HEK293 (cell line): ENCODE data around the gene HTR3B.

ENCODE experiments used
- BCL11A ChIP-seq: fragments of 450-650 bp; formaldehyde crosslinking; IDR thresholded peaks from 2 replicates; pipeline ENCODE4 v1.5.1; 2016; ENCODE audit warnings: low read depth, missing biosample characterization, missing genetic modification characterization
- HOXD13 ChIP-seq: sonication (generic); formaldehyde crosslinking; IDR thresholded peaks from 2 replicates; pipeline ENCODE4 v1.8.0; 2022; ENCODE audit warnings: missing genetic modification reagents, borderline replicate concordance
- KLF10 ChIP-seq: fragments of 450-650 bp; IDR thresholded peaks from 2 replicates; pipeline ENCODE4 v1.5.1; 2018; ENCODE audit warnings: missing biosample characterization, mild to moderate bottlenecking, missing genetic modification characterization
- KLF7 ChIP-seq: fragments of 450-650 bp; formaldehyde crosslinking; IDR thresholded peaks from 2 replicates; pipeline ENCODE4 v1.5.1; 2016; ENCODE audit warnings: missing biosample characterization, missing genetic modification characterization, borderline replicate concordance
- KLF9 ChIP-seq: fragments of 450-650 bp; formaldehyde crosslinking; IDR thresholded peaks from 2 replicates; pipeline ENCODE4 v1.5.1; 2016; ENCODE audit warnings: missing biosample characterization, missing genetic modification characterization, low read depth
- ZFHX2 ChIP-seq: fragments of 450-650 bp; formaldehyde crosslinking; conservative IDR thresholded peaks from 2 replicates; pipeline ENCODE4 v1.5.1; 2016; ENCODE audit warnings: missing biosample characterization, missing genetic modification characterization
- ZIC2 ChIP-seq: fragments of 450-650 bp; formaldehyde crosslinking; IDR thresholded peaks from 2 replicates; pipeline ENCODE4 v1.5.1; 2016; ENCODE audit warnings: missing biosample characterization, missing genetic modification characterization
- ZNF10 ChIP-seq: fragments of 450-650 bp; formaldehyde crosslinking; IDR thresholded peaks from 2 replicates; pipeline ENCODE4 v1.5.1; 2017; ENCODE audit warnings: missing biosample characterization, missing genetic modification characterization
- ZNF138 ChIP-seq: fragments of 450-650 bp; formaldehyde crosslinking; IDR thresholded peaks from 2 replicates; pipeline ENCODE4 v1.5.1; 2016; ENCODE audit warnings: missing biosample characterization, missing genetic modification characterization, borderline replicate concordance
- ZNF184 ChIP-seq: fragments of 450-650 bp; IDR thresholded peaks from 2 replicates; pipeline ENCODE4 v1.5.1; 2018; ENCODE audit warnings: missing biosample characterization, mild to moderate bottlenecking, missing genetic modification characterization
- ZNF2 ChIP-seq: fragments of 450-650 bp; formaldehyde crosslinking; IDR thresholded peaks from 2 replicates; pipeline ENCODE4 v1.5.1; 2016; ENCODE audit warnings: missing biosample characterization, missing genetic modification characterization
- ZNF202 ChIP-seq: fragments of 450-650 bp; formaldehyde crosslinking; IDR thresholded peaks from 2 replicates; pipeline ENCODE4 v1.5.1; 2016; ENCODE audit warnings: missing biosample characterization, missing genetic modification characterization, borderline replicate concordance
- ZNF211 ChIP-seq: fragments of 450-650 bp; formaldehyde crosslinking; IDR thresholded peaks from 2 replicates; pipeline ENCODE4 v1.5.1; 2016; ENCODE audit warnings: low read depth, missing biosample characterization, missing genetic modification characterization
- ZNF223 ChIP-seq: fragments of 450-650 bp; formaldehyde crosslinking; IDR thresholded peaks from 2 replicates; pipeline ENCODE4 v1.5.1; 2016; ENCODE audit warnings: missing biosample characterization, missing genetic modification characterization
- ZNF23 ChIP-seq: fragments of 450-650 bp; formaldehyde crosslinking; IDR thresholded peaks from 2 replicates; pipeline ENCODE4 v1.5.1; 2016; ENCODE audit warnings: missing biosample characterization, missing genetic modification characterization, borderline replicate concordance
- ZNF266 ChIP-seq: fragments of 450-650 bp; formaldehyde crosslinking; IDR thresholded peaks from 2 replicates; pipeline ENCODE4 v1.5.1; 2016; ENCODE audit warnings: missing biosample characterization, missing genetic modification characterization, low read depth
- ZNF302 ChIP-seq: fragments of 450-650 bp; formaldehyde crosslinking; IDR thresholded peaks from 2 replicates; pipeline ENCODE4 v1.5.1; 2016; ENCODE audit warnings: missing biosample characterization, missing genetic modification characterization, low read depth
- ZNF311 ChIP-seq: fragments of 450-650 bp; formaldehyde crosslinking; IDR thresholded peaks from 2 replicates; pipeline ENCODE4 v1.5.1; 2017; ENCODE audit warnings: missing biosample characterization, missing genetic modification characterization, borderline replicate concordance
- ZNF426 ChIP-seq: fragments of 450-650 bp; formaldehyde crosslinking; IDR thresholded peaks from 2 replicates; pipeline ENCODE4 v1.5.1; 2017; ENCODE audit warnings: missing biosample characterization, missing genetic modification characterization, mild to moderate bottlenecking, inconsistent platforms, moderate library complexity
- ZNF48 ChIP-seq: fragments of 450-650 bp; formaldehyde crosslinking; IDR thresholded peaks from 2 replicates; pipeline ENCODE4 v1.5.1; 2016; ENCODE audit warnings: missing biosample characterization, missing genetic modification characterization
- ZNF530 ChIP-seq: fragments of 450-650 bp; formaldehyde crosslinking; IDR thresholded peaks from 2 replicates; pipeline ENCODE4 v1.5.1; 2016; ENCODE audit warnings: low read depth, missing biosample characterization, missing genetic modification characterization
- ZNF548 ChIP-seq: fragments of 450-650 bp; formaldehyde crosslinking; IDR thresholded peaks from 2 replicates; pipeline ENCODE4 v1.5.1; 2016; ENCODE audit warnings: missing biosample characterization, missing genetic modification characterization
- ZNF571 ChIP-seq: fragments of 450-650 bp; formaldehyde crosslinking; IDR thresholded peaks from 2 replicates; pipeline ENCODE4 v1.5.0; 2017; ENCODE audit warnings: missing biosample characterization, missing genetic modification characterization
- ZNF585B ChIP-seq: fragments of 450-650 bp; formaldehyde crosslinking; IDR thresholded peaks from 2 replicates; pipeline ENCODE4 v1.5.1; 2016; ENCODE audit warnings: missing biosample characterization, missing genetic modification characterization
- ZNF660 ChIP-seq: fragments of 450-650 bp; IDR thresholded peaks from 2 replicates; pipeline ENCODE4 v1.5.1; 2018; ENCODE audit warnings: missing biosample characterization, mild to moderate bottlenecking, missing genetic modification characterization
- ZNF707 ChIP-seq: fragments of 450-650 bp; formaldehyde crosslinking; IDR thresholded peaks from 2 replicates; pipeline ENCODE4 v1.5.1; 2016; ENCODE audit warnings: missing biosample characterization, missing genetic modification characterization
- ZNF777 ChIP-seq: fragments of 450-650 bp; formaldehyde crosslinking; IDR thresholded peaks from 2 replicates; pipeline ENCODE4 v1.5.1; 2017; ENCODE audit warnings: missing biosample characterization, missing genetic modification characterization, borderline replicate concordance
- TF ChIP-seq, protein P1 (sequence below): IDR thresholded peaks from 2 replicates; pipeline ENCODE4 v1.6.1; 2011; ENCODE audit warnings: mild to moderate bottlenecking, low read depth, low read length, borderline replicate concordance
- TF ChIP-seq, protein P2 (sequence below): fragments of 450-650 bp; formaldehyde crosslinking; IDR thresholded peaks from 2 replicates; pipeline ENCODE4 v1.5.1; 2016; ENCODE audit warnings: missing biosample characterization, missing genetic modification characterization
- TF ChIP-seq, protein P3 (sequence below): fragments of 450-650 bp; formaldehyde crosslinking; IDR thresholded peaks from 2 replicates; pipeline ENCODE4 v1.5.1; 2016; ENCODE audit warnings: missing biosample characterization, missing genetic modification characterization
- TF ChIP-seq, protein P4 (sequence below): fragments of 450-650 bp; formaldehyde crosslinking; IDR thresholded peaks from 2 replicates; pipeline ENCODE4 v1.5.1; 2016; ENCODE audit warnings: missing biosample characterization, missing genetic modification characterization
- TF ChIP-seq, protein P5 (sequence below): fragments of 450-650 bp; formaldehyde crosslinking; IDR thresholded peaks from 2 replicates; pipeline ENCODE4 v1.5.1; 2016; ENCODE audit warnings: missing biosample characterization, missing genetic modification characterization
- TF ChIP-seq, protein P6 (sequence below): fragments of 450-650 bp; formaldehyde crosslinking; IDR thresholded peaks from 2 replicates; pipeline ENCODE4 v1.5.1; 2016; ENCODE audit warnings: missing biosample characterization, missing genetic modification characterization

The HTR3B gene

DNA sequence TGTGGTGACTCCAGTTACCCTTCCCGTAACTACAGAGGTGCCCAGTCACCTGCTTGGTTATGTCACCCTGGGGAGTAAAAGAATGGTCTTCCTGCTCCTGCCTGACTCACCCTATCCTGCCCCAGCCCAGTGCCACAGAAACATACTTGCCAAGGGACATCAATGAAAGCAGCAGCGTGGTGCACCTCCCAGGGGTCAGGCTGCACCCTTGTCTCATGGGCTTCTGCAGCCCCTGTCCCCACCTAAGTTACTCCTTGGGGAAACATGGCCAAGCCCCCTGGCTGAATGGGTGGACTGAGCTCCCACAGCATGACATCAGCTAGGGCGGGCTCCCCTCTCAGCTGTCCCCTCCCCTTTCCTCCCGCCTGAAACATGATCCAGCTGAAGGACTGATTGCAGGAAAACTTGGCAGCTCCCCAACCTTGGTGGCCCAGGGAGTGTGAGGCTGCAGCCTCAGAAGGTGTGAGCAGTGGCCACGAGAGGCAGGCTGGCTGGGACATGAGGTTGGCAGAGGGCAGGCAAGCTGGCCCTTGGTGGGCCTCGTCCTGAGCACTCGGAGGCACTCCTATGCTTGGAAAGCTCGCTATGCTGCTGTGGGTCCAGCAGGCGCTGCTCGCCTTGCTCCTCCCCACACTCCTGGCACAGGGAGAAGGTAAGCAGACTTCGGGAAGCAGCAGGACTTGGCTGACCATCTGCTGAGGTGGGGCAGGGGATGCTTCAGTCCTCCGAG is 70.3 kb downstream of the HTR3B start, which contains the start of gene HTR3A (continued):
- TF ChIP-seq, protein P1, sequence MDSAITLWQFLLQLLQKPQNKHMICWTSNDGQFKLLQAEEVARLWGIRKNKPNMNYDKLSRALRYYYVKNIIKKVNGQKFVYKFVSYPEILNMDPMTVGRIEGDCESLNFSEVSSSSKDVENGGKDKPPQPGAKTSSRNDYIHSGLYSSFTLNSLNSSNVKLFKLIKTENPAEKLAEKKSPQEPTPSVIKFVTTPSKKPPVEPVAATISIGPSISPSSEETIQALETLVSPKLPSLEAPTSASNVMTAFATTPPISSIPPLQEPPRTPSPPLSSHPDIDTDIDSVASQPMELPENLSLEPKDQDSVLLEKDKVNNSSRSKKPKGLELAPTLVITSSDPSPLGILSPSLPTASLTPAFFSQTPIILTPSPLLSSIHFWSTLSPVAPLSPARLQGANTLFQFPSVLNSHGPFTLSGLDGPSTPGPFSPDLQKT = no peak
- TF ChIP-seq, protein P2, sequence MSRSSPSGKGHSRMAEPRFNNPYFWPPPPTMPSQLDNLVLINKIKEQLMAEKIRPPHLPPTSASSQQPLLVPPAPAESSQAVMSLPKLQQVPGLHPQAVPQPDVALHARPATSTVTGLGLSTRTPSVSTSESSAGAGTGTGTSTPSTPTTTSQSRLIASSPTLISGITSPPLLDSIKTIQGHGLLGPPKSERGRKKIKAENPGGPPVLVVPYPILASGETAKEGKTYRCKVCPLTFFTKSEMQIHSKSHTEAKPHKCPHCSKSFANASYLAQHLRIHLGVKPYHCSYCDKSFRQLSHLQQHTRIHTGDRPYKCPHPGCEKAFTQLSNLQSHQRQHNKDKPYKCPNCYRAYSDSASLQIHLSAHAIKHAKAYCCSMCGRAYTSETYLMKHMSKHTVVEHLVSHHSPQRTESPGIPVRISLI (tag by site-specific recombination) = no peak
- TF ChIP-seq ZNF571 (tag by site-specific recombination) (no peak), ZNF530 (tag by site-specific recombination) (no peak), ZNF302 (tag by site-specific recombination) (no peak), KLF9 (tag by site-specific recombination) (peak; percentile 60; the same call in 1 of the 2 replicates), ZNF211 (tag by site-specific recombination) (no peak), ZIC2 (tag by site-specific recombination) (peak; percentile 55), ZNF426 (tag by site-specific recombination) (no peak), ZNF660 (tag by site-specific recombination) (peak; percentile 78), KLF10 (tag by site-specific recombination) (peak; percentile 67), ZNF707 (tag by site-specific recombination) (no peak), ZNF311 (no peak), ZNF223 (no peak), ZNF48 (tag by site-specific recombination) (no peak), ZNF23 (tag by site-specific recombination) (no peak), ZNF202 (tag by site-specific recombination) (no peak), ZNF777 (tag by site-specific recombination) (no peak), ZNF184 (tag by site-specific recombination) (0 out of 2 replicates have a peak, but pooled peaks have one; percentile 16), ZNF138 (no peak), KLF7 (peak; percentile 75; the same call in 1 of the 2 replicates), ZNF585B (tag by site-specific recombination) (no peak), HOXD13 (no peak), ZFHX2 (tag by site-specific recombination) (0 out of 2 replicates have a peak, but pooled peaks have one; percentile 5), ZNF266 (tag by site-specific recombination) (no peak), ZNF10 (tag by site-specific recombination) (no peak; the same call in 1 of the 2 replicates), ZNF2 (0 out of 2 replicates have a peak, but pooled peaks have one; percentile 55), ZNF548 (tag by site-specific recombination) (no peak), BCL11A (tag by site-specific recombination) (peak; percentile 80; the same call in 1 of the 2 replicates)
- TF ChIP-seq, protein P3, sequence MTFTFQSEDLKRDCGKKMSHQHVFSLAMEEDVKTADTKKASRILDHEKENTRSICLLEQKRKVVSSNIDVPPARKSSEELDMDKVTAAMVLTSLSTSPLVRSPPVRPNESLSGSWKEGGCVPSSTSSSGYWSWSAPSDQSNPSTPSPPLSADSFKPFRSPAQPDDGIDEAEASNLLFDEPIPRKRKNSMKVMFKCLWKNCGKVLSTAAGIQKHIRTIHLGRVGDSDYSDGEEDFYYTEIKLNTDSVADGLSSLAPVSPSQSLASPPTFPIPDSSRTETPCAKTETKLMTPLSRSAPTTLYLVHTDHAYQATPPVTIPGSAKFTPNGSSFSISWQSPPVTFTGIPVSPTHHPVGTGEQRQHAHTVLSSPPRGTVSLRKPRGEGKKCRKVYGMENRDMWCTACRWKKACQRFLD (tag by site-specific recombination) = no peak
- TF ChIP-seq, protein P4, sequence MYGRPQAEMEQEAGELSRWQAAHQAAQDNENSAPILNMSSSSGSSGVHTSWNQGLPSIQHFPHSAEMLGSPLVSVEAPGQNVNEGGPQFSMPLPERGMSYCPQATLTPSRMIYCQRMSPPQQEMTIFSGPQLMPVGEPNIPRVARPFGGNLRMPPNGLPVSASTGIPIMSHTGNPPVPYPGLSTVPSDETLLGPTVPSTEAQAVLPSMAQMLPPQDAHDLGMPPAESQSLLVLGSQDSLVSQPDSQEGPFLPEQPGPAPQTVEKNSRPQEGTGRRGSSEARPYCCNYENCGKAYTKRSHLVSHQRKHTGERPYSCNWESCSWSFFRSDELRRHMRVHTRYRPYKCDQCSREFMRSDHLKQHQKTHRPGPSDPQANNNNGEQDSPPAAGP (tag by site-specific recombination) = peak; percentile 79
- TF ChIP-seq, protein P5, sequence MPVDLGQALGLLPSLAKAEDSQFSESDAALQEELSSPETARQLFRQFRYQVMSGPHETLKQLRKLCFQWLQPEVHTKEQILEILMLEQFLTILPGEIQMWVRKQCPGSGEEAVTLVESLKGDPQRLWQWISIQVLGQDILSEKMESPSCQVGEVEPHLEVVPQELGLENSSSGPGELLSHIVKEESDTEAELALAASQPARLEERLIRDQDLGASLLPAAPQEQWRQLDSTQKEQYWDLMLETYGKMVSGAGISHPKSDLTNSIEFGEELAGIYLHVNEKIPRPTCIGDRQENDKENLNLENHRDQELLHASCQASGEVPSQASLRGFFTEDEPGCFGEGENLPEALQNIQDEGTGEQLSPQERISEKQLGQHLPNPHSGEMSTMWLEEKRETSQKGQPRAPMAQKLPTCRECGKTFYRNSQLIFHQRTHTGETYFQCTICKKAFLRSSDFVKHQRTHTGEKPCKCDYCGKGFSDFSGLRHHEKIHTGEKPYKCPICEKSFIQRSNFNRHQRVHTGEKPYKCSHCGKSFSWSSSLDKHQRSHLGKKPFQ (tag by site-specific recombination) = peak; percentile 99
- TF ChIP-seq, protein P6, sequence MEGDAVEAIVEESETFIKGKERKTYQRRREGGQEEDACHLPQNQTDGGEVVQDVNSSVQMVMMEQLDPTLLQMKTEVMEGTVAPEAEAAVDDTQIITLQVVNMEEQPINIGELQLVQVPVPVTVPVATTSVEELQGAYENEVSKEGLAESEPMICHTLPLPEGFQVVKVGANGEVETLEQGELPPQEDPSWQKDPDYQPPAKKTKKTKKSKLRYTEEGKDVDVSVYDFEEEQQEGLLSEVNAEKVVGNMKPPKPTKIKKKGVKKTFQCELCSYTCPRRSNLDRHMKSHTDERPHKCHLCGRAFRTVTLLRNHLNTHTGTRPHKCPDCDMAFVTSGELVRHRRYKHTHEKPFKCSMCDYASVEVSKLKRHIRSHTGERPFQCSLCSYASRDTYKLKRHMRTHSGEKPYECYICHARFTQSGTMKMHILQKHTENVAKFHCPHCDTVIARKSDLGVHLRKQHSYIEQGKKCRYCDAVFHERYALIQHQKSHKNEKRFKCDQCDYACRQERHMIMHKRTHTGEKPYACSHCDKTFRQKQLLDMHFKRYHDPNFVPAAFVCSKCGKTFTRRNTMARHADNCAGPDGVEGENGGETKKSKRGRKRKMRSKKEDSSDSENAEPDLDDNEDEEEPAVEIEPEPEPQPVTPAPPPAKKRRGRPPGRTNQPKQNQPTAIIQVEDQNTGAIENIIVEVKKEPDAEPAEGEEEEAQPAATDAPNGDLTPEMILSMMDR (tag by site-specific recombination) = peak; percentile 68
